OCI-LY7 (cell line): Measurements from ENCODE around the gene MORN1. TPM values are rescaled to one million over a fixed set of nuclear protein-coding genes. Genes with fewer than 3 reads are reported as not detected.

ENCODE experiments used
- BruUV-seq: library from RNA; stranded (reverse); fragments of 400-500 nt; replicated peaks from 2 replicates; lab custom pipeline; 2021; lab: Mats Ljungman, UMichigan
- CTCF ChIA-PET: fragments of 300-600 bp; sonication (Branson Sonifier 250); formaldehyde crosslinking; loops from one replicate; lab custom pipeline; 2022; ENCODE audit warnings: antibody characterized with exemption; ENCODE audit not compliant: unreplicated experiment; lab: Charles Lee
- POLR2A ChIA-PET: fragments of 300-600 bp; sonication (Branson Sonifier 250); formaldehyde crosslinking; loops from one replicate; lab custom pipeline; 2022; ENCODE audit warnings: antibody characterized with exemption; lab: Charles Lee
- DNase-seq: peaks from one replicate; pipeline ENCODE4 v3.0.0-alpha.2; 2015; ENCODE audit warnings: low spot score
- H2AFZ ChIP-seq: fragments of 200-600 bp; sonication (generic), shearing (Covaris generic); 2 replicates; pipeline ENCODE4 v1.6.1; 2014; ENCODE audit warnings: mild to moderate bottlenecking, antibody characterized with exemption, low read length, moderate library complexity
- H3K27ac ChIP-seq: fragments of 200-600 bp; sonication (generic); 2 replicates; pipeline ENCODE4 v1.5.1; 2014; ENCODE audit warnings: mixed run types, low read depth, mild to moderate bottlenecking, moderate library complexity, low read length, inconsistent platforms; ENCODE audit not compliant: poor library complexity, severe bottlenecking
- H3K36me3 ChIP-seq: fragments of 200-600 bp; sonication (generic); 2 replicates; pipeline ENCODE4 v1.6.1; 2014; ENCODE audit warnings: mild to moderate bottlenecking, antibody characterized with exemption, low read length, moderate library complexity, mixed read lengths; ENCODE audit not compliant: insufficient read depth
- H3K4me1 ChIP-seq: fragments of 200-600 bp; sonication (generic); 2 replicates; pipeline ENCODE4 v1.5.1; 2014; ENCODE audit warnings: mild to moderate bottlenecking, low read length; ENCODE audit not compliant: insufficient read depth, poor library complexity, severe bottlenecking
- H3K4me2 ChIP-seq: fragments of 200-600 bp; sonication (generic); 2 replicates; pipeline ENCODE4 v1.6.1; 2014; ENCODE audit warnings: mild to moderate bottlenecking, low read length
- H3K4me3 ChIP-seq: fragments of 200-600 bp; sonication (generic); 2 replicates; pipeline ENCODE4 v1.5.1; 2014; ENCODE audit warnings: mild to moderate bottlenecking, low read depth, low read length; ENCODE audit not compliant: poor library complexity, severe bottlenecking
- H3K79me2 ChIP-seq: fragments of 200-600 bp; sonication (generic); 2 replicates; pipeline ENCODE4 v1.6.1; 2016; ENCODE audit warnings: low read depth, mild to moderate bottlenecking, low read length, moderate library complexity, mixed read lengths; ENCODE audit not compliant: insufficient read depth
- H3K9me2 ChIP-seq: fragments of 200-600 bp; sonication (generic); 2 replicates; pipeline ENCODE4 v1.6.1; 2016; ENCODE audit warnings: mild to moderate bottlenecking, low read length, mixed read lengths; ENCODE audit not compliant: insufficient read depth
- H3K9me3 ChIP-seq: fragments of 200-600 bp; sonication (generic); 2 replicates; pipeline ENCODE4 v1.6.1; 2014; ENCODE audit warnings: mild to moderate bottlenecking, mixed run types, low read length, mixed read lengths
- H4K20me1 ChIP-seq: fragments of 200-600 bp; sonication (generic); 2 replicates; pipeline ENCODE4 v1.6.1; 2014; ENCODE audit warnings: mild to moderate bottlenecking, antibody characterized with exemption, low read length, moderate library complexity, mixed read lengths; ENCODE audit not compliant: insufficient read depth
- CTCF ChIP-seq: fragments of 200-600 bp; sonication (generic); conservative IDR thresholded peaks from 2 replicates; pipeline ENCODE4 v1.5.1; 2014; ENCODE audit warnings: mild to moderate bottlenecking, antibody characterized with exemption, low read length, moderate library complexity, mixed read lengths
- EZH2phosphoT487 ChIP-seq: fragments of 200-600 bp; sonication (generic); IDR thresholded peaks from 2 replicates; pipeline ENCODE4 v1.6.1; 2018; ENCODE audit warnings: low read depth, borderline replicate concordance, mild to moderate bottlenecking, mixed run types, antibody characterized with exemption, low read length, moderate library complexity, mixed read lengths
- intact Hi-C: fragments of 100-400 bp; cut with micrococcal nuclease; formaldehyde crosslinking; loops from one replicate; pipeline ENCODE4 v1.10.0; 2022; ENCODE audit not compliant: unreplicated experiment
- total RNA-seq, 2 experiments: library from RNA; depleted of rRNA in 1 of 2; stranded (reverse); fragments of >200 nt in 1 of 2; shearing (Covaris generic) in 1 of 2; gene quantifications; 2 replicates each; pipeline ENCODE4 v1.2.3, GENCODE V29; 2014 to 2022

The MORN1 gene
- total RNA-seq, 2 experiments from 2014 or later = 13.1 to 29.7 TPM

DNA sequence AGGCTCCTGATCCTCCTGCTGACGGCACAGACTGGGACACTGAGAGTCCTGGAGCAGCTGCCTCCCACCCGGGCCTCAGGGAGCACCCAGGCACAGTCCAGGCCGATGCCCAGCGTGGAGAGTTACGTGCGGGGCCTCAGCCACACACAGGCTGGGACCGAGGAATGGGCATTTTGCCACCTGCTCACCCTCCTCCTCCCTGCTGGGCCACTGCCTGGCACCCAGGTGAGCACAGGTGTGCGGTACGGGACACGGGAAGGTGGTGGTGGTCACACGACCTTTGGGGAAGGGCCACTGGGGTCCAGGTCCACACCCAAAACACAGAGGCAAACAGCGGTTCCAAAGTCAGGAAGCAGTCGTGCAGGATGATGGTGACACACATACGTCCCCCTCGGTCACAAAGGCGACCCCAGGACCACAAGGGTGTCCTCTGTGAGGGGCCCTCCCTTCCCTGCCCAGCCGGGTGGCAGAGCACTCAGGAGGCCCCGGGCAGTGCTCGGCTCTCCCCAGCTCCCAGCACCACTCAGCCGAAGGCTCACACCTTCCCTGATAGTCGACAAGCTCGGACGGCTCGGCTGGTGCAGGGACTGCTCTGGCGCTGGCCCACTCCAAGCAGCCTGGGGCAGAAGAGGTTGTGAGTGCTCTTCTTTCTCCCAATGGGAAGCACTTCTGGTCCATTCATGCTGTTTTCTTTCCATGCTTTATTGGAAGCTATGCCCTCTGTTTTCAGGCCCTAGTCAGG, 14.3 kb downstream of the MORN1 start:
- BruUV-seq = no TSS peak
- no peak for TF ChIP-seq EZH2phosphoT487
- no peak for TF ChIP-seq CTCF
- H3K4me2 ChIP-seq = no peak overlapping the region
- CTCF ChIA-PET = no interaction called here
- H2AFZ ChIP-seq = no peak overlapping the region
- no peak for DNase-seq
- intact Hi-C loops = no loop called here
- POLR2A ChIA-PET = no interaction called here
- H3K9me2 ChIP-seq = no peaks in the 10 kb centered on the region
- H3K9me3 ChIP-seq = no peaks in the 10 kb centered on the region
- H3K4me3 ChIP-seq = no peak overlapping the region
- H4K20me1 ChIP-seq = no peaks in the 10 kb centered on the region
- no peaks in the 10 kb centered on the region for H3K4me1 ChIP-seq
- no peaks in the 10 kb centered on the region for H3K79me2 ChIP-seq
- no peak overlapping the region for H3K27ac ChIP-seq
- no peaks in the 10 kb centered on the region for H3K36me3 ChIP-seq

- CTCF ChIA-PET = no interaction called here
- BruUV-seq = no TSS peak
Observed at GRCh38 chr1:2376261-2376741, 15.1 kb downstream of the MORN1 start.

More at GRCh38 chr1:2376261-2376741, 15.1 kb downstream of the MORN1 start:
- Histone ChIP-seq H3K4me3 (no peak overlapping the region), H3K9me3 (no peaks in the 10 kb centered on the region), H2AFZ (no peak overlapping the region), H3K4me2 (no peak overlapping the region), H3K27ac (no peak overlapping the region), H4K20me1 (no peaks in the 10 kb centered on the region), H3K36me3 (no peaks in the 10 kb centered on the region), H3K9me2 (no peaks in the 10 kb centered on the region), H3K79me2 (no peaks in the 10 kb centered on the region), H3K4me1 (no peaks in the 10 kb centered on the region)
- TF ChIP-seq EZH2phosphoT487 = no peak
- TF ChIP-seq CTCF = no peak
- POLR2A ChIA-PET = no interaction called here
- intact Hi-C loops = no loop called here
- DNase-seq = no peak
